Hematopoietic multipotent progenitor cell treated with erythropoietin and hydrocortisone succinate and interleukin-3 and kit ligand, for 15 days (in vitro differentiated cells): Measurements from ENCODE around the gene IQGAP3.
A peak's percentile ranks its signal among the peaks of the same experiment; 100 is the strongest.
"Not testable (repeated sequence)": the region's sequence is repeated elsewhere in the genome, so short reads cannot be mapped to it uniquely, and the experiment has no call there.

Source experiments
- DNase-seq: peaks from one replicate; pipeline ENCODE4 v3.0.0-alpha.2; 2015; ENCODE audit warnings: low spot score

Gene IQGAP3

GRCh38 chr1:156594190-156594589 lies 21.8 kb upstream of the IQGAP3 start:
- DNase-seq: no peak

- DNase-seq: no peak
Observed at GRCh38 chr1:156593661-156593989, 21.3 kb upstream of the IQGAP3 start.

GRCh38 chr1:156592910-156593660 lies 20.7 kb upstream of the IQGAP3 start:
- no peak for DNase-seq

- no peak for DNase-seq
Observed at GRCh38 chr1:156592158-156592909, 20.0 kb upstream of the IQGAP3 start.

GRCh38 chr1:156591432-156592157 lies 19.2 kb upstream of the IQGAP3 start, which contains the start of gene NAXE:
Gene NAXE, plus strand, starts transcription at chr1:156591776. Its CDS starts 29 bp downstream, at chr1:156591805.
- peak; percentile 66 for DNase-seq

GRCh38 chr1:156591181-156591431 lies 18.7 kb upstream of the IQGAP3 start:
- no peak for DNase-seq

- DNase-seq: no peak
Observed at GRCh38 chr1:156590326-156591180, 18.2 kb upstream of the IQGAP3 start.

GRCh38 chr1:156589546-156589945 lies 17.2 kb upstream of the IQGAP3 start:
- no peak for DNase-seq

- DNase-seq: not testable (repeated sequence)
Observed at GRCh38 chr1:156587927-156588326, 15.6 kb upstream of the IQGAP3 start.

GRCh38 chr1:156586892-156587477 lies 14.6 kb upstream of the IQGAP3 start:
- no peak for DNase-seq

GRCh38 chr1:156586323-156586722 lies 14.0 kb upstream of the IQGAP3 start:
- DNase-seq: no peak

- DNase-seq: no peak
Observed at GRCh38 chr1:156584813-156585212, 12.4 kb upstream of the IQGAP3 start.

- DNase-seq: peak; percentile 80
Observed at GRCh38 chr1:156583821-156584622, 11.7 kb upstream of the IQGAP3 start.

GRCh38 chr1:156582388-156583017 lies 10.1 kb upstream of the IQGAP3 start:
- no peak for DNase-seq

- no peak for DNase-seq
Observed at GRCh38 chr1:156581661-156582387, 9.5 kb upstream of the IQGAP3 start.

- DNase-seq: no peak
Observed at GRCh38 chr1:156579472-156579871, 7.1 kb upstream of the IQGAP3 start, which contains the start of gene TTC24. Gene TTC24, plus strand, starts transcription at chr1:156579723. Its CDS starts 1,642 bp downstream, at chr1:156581365.

GRCh38 chr1:156578055-156578454 lies 5.7 kb upstream of the IQGAP3 start:
- no peak for DNase-seq

GRCh38 chr1:156577550-156577949 lies 5.2 kb upstream of the IQGAP3 start:
- no peak for DNase-seq

GRCh38 chr1:156574039-156574633 lies 1.8 kb upstream of the IQGAP3 start:
- DNase-seq: no peak
